ENCODE results near the gene PPP1R1B.

The PPP1R1B gene

GRCh38 chr17:39596543-39597267 lies 30.0 kb upstream of the PPP1R1B start:
- DNase-seq = no peak
- Histone ChIP-seq H3F3A (ENCODE audit: insufficient read depth, low read length) (no peaks in the 10 kb centered on the region), H3K79me2 (ENCODE audit: low read length) (no peaks in the 10 kb centered on the region), H3K27ac (ENCODE audit: low read length) (no peak overlapping the region), H3K4me1 (ENCODE audit: low read length) (no peaks in the 10 kb centered on the region), H3K27me3 (replicated peaks; ENCODE audit: insufficient read depth, low read length) (peaks cover 70% of the 10 kb centered on the region), H3K4me3 (ENCODE audit: low read length) (no peak overlapping the region), H4K20me1 (ENCODE audit: insufficient read depth, low read length) (no peaks in the 10 kb centered on the region), H3K9me2 (replicated peaks; ENCODE audit: insufficient read depth, low read length) (no peaks in the 10 kb centered on the region), H2AFZ (ENCODE audit: low read length) (no peak overlapping the region), H3K36me3 (replicated peaks; ENCODE audit: insufficient read depth, low read length) (no peaks in the 10 kb centered on the region), H3K9ac (ENCODE audit: low read length) (no peak overlapping the region), H3K4me2 (ENCODE audit: low read depth, low read length) (no peak overlapping the region), H3K9me3 (replicated peaks; ENCODE audit: insufficient read depth, low read length) (no peaks in the 10 kb centered on the region)
- no peak for TF ChIP-seq EZH2phosphoT487 (IDR thresholded peaks at IDR 0.05; ENCODE audit: low read length)
- TF ChIP-seq EZH2 (optimal IDR thresholded peaks at IDR 0.05; ENCODE audit: low read depth, low read length) = no peak
- TF ChIP-seq, protein P1, sequence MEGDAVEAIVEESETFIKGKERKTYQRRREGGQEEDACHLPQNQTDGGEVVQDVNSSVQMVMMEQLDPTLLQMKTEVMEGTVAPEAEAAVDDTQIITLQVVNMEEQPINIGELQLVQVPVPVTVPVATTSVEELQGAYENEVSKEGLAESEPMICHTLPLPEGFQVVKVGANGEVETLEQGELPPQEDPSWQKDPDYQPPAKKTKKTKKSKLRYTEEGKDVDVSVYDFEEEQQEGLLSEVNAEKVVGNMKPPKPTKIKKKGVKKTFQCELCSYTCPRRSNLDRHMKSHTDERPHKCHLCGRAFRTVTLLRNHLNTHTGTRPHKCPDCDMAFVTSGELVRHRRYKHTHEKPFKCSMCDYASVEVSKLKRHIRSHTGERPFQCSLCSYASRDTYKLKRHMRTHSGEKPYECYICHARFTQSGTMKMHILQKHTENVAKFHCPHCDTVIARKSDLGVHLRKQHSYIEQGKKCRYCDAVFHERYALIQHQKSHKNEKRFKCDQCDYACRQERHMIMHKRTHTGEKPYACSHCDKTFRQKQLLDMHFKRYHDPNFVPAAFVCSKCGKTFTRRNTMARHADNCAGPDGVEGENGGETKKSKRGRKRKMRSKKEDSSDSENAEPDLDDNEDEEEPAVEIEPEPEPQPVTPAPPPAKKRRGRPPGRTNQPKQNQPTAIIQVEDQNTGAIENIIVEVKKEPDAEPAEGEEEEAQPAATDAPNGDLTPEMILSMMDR (IDR thresholded peaks at IDR 0.05; ENCODE audit: low read length) = no peak

GRCh38 chr17:39597372-39598046 lies 29.2 kb upstream of the PPP1R1B start:
- Histone ChIP-seq H3F3A (ENCODE audit: insufficient read depth, low read length) (no peaks in the 10 kb centered on the region), H3K9me2 (replicated peaks; ENCODE audit: insufficient read depth, low read length) (no peaks in the 10 kb centered on the region), H3K9ac (ENCODE audit: low read length) (no peak overlapping the region), H3K4me2 (ENCODE audit: low read depth, low read length) (no peak overlapping the region), H2AFZ (ENCODE audit: low read length) (no peak overlapping the region), H3K36me3 (replicated peaks; ENCODE audit: insufficient read depth, low read length) (no peaks in the 10 kb centered on the region), H3K4me1 (ENCODE audit: low read length) (no peaks in the 10 kb centered on the region), H3K79me2 (ENCODE audit: low read length) (no peaks in the 10 kb centered on the region), H3K4me3 (ENCODE audit: low read length) (no peak overlapping the region), H3K27ac (ENCODE audit: low read length) (no peak overlapping the region), H4K20me1 (ENCODE audit: insufficient read depth, low read length) (no peaks in the 10 kb centered on the region), H3K9me3 (replicated peaks; ENCODE audit: insufficient read depth, low read length) (no peaks in the 10 kb centered on the region), H3K27me3 (replicated peaks; ENCODE audit: insufficient read depth, low read length) (peaks cover 78% of the 10 kb centered on the region)
- DNase-seq = no peak
- TF ChIP-seq, protein P1 (IDR thresholded peaks at IDR 0.05; ENCODE audit: low read length) = no peak
- TF ChIP-seq EZH2phosphoT487 (IDR thresholded peaks at IDR 0.05; ENCODE audit: low read length) (no peak), EZH2 (optimal IDR thresholded peaks at IDR 0.05; ENCODE audit: low read depth, low read length) (no peak)

DNA sequence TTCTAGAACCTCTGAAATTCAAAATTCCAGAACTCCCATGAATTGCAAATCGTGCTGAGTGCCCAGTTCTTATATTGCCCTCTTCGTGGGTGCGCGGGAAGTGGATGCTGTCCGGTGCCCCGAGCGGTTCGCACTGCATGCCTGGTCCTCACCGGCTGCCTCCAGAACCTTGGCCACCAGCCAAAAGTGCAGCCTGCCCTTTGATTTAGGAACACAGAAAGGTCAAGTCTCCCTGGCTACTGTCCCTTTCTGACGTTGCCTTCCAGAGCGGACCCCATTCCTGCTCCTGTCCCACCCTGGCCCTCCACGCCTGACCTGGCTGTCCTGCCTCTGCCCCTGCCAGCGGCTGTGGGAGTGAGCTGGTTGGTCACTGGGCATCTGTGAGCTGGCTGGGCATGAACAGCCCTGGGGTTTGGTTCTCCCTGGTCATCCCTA lies 28.7 kb upstream of the PPP1R1B start:
- H3K9ac ChIP-seq (ENCODE audit: low read length) = no peak overlapping the region
- TF ChIP-seq, protein P1 (IDR thresholded peaks at IDR 0.05; ENCODE audit: low read length) = no peak
- TF ChIP-seq EZH2phosphoT487 (IDR thresholded peaks at IDR 0.05; ENCODE audit: low read length) = no peak
- H3K4me3 ChIP-seq (ENCODE audit: low read length) = no peak overlapping the region
- H4K20me1 ChIP-seq (ENCODE audit: insufficient read depth, low read length) = no peaks in the 10 kb centered on the region
- no peaks in the 10 kb centered on the region for H3K4me1 ChIP-seq (ENCODE audit: low read length)
- no peak overlapping the region for H3K4me2 ChIP-seq (ENCODE audit: low read depth, low read length)
- H3F3A ChIP-seq (ENCODE audit: insufficient read depth, low read length) = no peaks in the 10 kb centered on the region
- H3K27ac ChIP-seq (ENCODE audit: low read length) = no peak overlapping the region
- H3K9me3 ChIP-seq (replicated peaks; ENCODE audit: insufficient read depth, low read length) = no peaks in the 10 kb centered on the region
- no peaks in the 10 kb centered on the region for H3K36me3 ChIP-seq (replicated peaks; ENCODE audit: insufficient read depth, low read length)
- peaks cover 84% of the 10 kb centered on the region for H3K27me3 ChIP-seq (replicated peaks; ENCODE audit: insufficient read depth, low read length)
- no peaks in the 10 kb centered on the region for H3K79me2 ChIP-seq (ENCODE audit: low read length)
- H3K9me2 ChIP-seq (replicated peaks; ENCODE audit: insufficient read depth, low read length) = no peaks in the 10 kb centered on the region
- no peak for DNase-seq
- H2AFZ ChIP-seq (ENCODE audit: low read length) = no peak overlapping the region

Measured in MM.1S (cell line).